Keratinocyte (primary cell): Measurements from ENCODE around the gene KANK2.

Experiments
- EZH2 ChIP-seq: IDR thresholded peaks from one replicate; pipeline ENCODE4 v1.6.1; 2012; ENCODE audit warnings: inconsistent platforms, mild to moderate bottlenecking, low read length, moderate library complexity
- TF ChIP-seq, protein P1 (sequence below), 3 experiments: IDR thresholded peaks in 1 of 3; conservative IDR thresholded peaks in 1 of 3; optimal IDR thresholded peaks in 1 of 3; 2 replicates in 2 of 3; 3 replicates in 1 of 3; pipeline versions ENCODE3 to v1.5.1; 2011; ENCODE audit warnings: low read length in 3 of 3, mild to moderate bottlenecking in 3 of 3, moderate library complexity in 2 of 3, control low read depth in 1 of 3, inconsistent platforms in 1 of 3; ENCODE audit not compliant: insufficient read depth in 2 of 3; ENCODE audit errors: extremely low read depth in 1 of 3

DNA sequence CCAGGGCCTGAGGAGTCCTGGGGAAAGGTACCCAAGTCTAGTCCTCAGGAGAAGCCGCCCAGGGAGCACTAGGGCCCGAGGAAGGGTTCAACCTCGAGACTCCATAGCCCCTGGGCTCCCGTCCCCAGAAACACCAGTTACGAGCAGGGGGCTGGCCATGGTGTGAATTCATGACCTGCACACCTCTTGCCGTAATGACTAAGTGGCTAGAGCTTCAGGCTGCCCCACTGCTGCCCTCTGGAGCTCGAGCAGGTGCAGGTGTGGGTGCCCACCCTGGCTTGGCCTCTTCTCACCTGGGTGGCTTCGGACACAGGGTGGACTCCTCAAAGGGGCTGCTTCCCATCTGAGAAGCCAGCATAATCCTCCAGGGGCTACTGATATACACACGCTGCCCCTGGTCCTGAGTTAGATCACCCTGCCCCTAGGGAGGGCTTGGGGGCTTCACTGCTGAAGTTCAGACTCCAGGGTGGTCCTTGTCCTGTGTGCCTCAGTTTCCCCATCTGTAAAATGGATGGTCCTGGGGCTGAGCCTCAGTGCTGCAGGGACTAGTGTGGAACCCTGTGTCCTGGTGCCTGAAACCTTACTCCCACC is 55.3 kb downstream of the KANK2 start:
- no peak for TF ChIP-seq EZH2
- TF ChIP-seq, protein P1, sequence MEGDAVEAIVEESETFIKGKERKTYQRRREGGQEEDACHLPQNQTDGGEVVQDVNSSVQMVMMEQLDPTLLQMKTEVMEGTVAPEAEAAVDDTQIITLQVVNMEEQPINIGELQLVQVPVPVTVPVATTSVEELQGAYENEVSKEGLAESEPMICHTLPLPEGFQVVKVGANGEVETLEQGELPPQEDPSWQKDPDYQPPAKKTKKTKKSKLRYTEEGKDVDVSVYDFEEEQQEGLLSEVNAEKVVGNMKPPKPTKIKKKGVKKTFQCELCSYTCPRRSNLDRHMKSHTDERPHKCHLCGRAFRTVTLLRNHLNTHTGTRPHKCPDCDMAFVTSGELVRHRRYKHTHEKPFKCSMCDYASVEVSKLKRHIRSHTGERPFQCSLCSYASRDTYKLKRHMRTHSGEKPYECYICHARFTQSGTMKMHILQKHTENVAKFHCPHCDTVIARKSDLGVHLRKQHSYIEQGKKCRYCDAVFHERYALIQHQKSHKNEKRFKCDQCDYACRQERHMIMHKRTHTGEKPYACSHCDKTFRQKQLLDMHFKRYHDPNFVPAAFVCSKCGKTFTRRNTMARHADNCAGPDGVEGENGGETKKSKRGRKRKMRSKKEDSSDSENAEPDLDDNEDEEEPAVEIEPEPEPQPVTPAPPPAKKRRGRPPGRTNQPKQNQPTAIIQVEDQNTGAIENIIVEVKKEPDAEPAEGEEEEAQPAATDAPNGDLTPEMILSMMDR (optimal IDR thresholded peaks at IDR 0.05 in 1 of 3, IDR thresholded peaks at IDR 0.05 in 1 of 3, conservative IDR thresholded peaks at IDR 0.05 in 1 of 3; ENCODE audit: extremely low read depth in 1 of 3, insufficient read depth in 2 of 3, low read length in 3 of 3), result peak in 1 of 3 experiments; percentile 32
